Gastrocnemius medialis (tissue), 4 donors: ENCODE data around the gene DIP2B.

Source experiments
- POLR2A ChIP-seq, 2 donors: fragments of 450-650 bp; IDR thresholded peaks; one replicate each; pipeline ENCODE4 v1.6.1; 2017; ENCODE audit warnings: antibody characterized with exemption in 2 of 2, mild to moderate bottlenecking in 2 of 2, moderate library complexity in 2 of 2
- TF ChIP-seq, protein P1 (sequence below), 5 experiments: fragments of 450-650 bp in 3 of 5; fragments of 200-600 bp in 2 of 5; sonication (generic) in 2 of 5; IDR thresholded peaks in 4 of 5; conservative IDR thresholded peaks in 1 of 5; 1 replicate in 4 of 5; 2 replicates in 1 of 5; pipeline ENCODE4 v1.5.1; 2016 to 2019; ENCODE audit warnings: antibody characterized with exemption in 5 of 5, mild to moderate bottlenecking in 3 of 5, moderate library complexity in 3 of 5

DNA sequence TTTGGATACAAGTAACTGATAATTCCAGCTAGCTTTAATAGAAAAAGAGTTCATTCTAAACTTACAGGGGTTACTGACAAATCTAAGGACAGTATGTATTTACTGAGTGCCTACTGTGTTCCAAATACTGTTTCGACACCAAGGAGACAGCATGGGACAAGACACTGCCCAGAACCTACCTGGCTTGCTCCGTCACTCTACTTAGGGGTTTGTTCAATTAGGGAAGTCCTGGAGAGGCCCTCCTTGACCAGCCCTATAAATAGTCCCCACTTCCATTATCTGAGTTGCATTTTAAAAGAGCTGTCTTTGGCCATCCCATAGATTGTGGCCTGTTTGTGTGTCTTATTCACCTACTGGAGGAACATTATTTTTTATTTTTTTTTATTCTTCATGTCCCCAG, 129.6 kb downstream of the DIP2B start:
- no peak for TF ChIP-seq POLR2A (IDR thresholded peaks at IDR 0.05)
- TF ChIP-seq, protein P1, sequence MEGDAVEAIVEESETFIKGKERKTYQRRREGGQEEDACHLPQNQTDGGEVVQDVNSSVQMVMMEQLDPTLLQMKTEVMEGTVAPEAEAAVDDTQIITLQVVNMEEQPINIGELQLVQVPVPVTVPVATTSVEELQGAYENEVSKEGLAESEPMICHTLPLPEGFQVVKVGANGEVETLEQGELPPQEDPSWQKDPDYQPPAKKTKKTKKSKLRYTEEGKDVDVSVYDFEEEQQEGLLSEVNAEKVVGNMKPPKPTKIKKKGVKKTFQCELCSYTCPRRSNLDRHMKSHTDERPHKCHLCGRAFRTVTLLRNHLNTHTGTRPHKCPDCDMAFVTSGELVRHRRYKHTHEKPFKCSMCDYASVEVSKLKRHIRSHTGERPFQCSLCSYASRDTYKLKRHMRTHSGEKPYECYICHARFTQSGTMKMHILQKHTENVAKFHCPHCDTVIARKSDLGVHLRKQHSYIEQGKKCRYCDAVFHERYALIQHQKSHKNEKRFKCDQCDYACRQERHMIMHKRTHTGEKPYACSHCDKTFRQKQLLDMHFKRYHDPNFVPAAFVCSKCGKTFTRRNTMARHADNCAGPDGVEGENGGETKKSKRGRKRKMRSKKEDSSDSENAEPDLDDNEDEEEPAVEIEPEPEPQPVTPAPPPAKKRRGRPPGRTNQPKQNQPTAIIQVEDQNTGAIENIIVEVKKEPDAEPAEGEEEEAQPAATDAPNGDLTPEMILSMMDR (IDR thresholded peaks at IDR 0.05 in 4 of 5, conservative IDR thresholded peaks at IDR 0.05 in 1 of 5) = no peak
